GM23338 (cell line): ENCODE results near the gene UNC13A. TPM values are rescaled to one million over a fixed set of nuclear protein-coding genes. Genes with fewer than 3 reads are reported as not detected.

Experiments
- ATAC-seq: fragments of 200-7000 bp; cut with Tn5 transposase; 3 replicates; pipeline ENCODE4 v1.9.1; 2020
- DNase-seq: peaks from one replicate; pipeline ENCODE4 v3.0.0-alpha.2; 2015; ENCODE audit warnings: low spot score
- H2AFZ ChIP-seq: fragments of 200-600 bp; sonication (generic); 2 replicates; pipeline ENCODE4 v1.8.0; 2016; ENCODE audit warnings: antibody characterized with exemption, mild to moderate bottlenecking, moderate library complexity
- H3F3A ChIP-seq: fragments of 200-600 bp; sonication (generic); replicated peaks from 2 replicates; pipeline ENCODE4 v1.8.0; 2017; ENCODE audit warnings: antibody characterized with exemption, mixed run types, low read depth
- H3K27ac ChIP-seq: fragments of 200-600 bp; sonication (generic); 2 replicates; pipeline ENCODE4 v1.6.1; 2016; ENCODE audit warnings: low read depth
- H3K27me3 ChIP-seq: fragments of 200-600 bp; sonication (generic); 2 replicates; pipeline ENCODE4 v1.8.0; 2016; ENCODE audit warnings: mild to moderate bottlenecking, mixed run types, moderate library complexity; ENCODE audit not compliant: insufficient read depth
- H3K36me3 ChIP-seq: fragments of 200-600 bp; sonication (generic); 2 replicates; pipeline ENCODE4 v1.8.0; 2016; ENCODE audit warnings: mild to moderate bottlenecking; ENCODE audit not compliant: insufficient read depth
- H3K4me1 ChIP-seq: fragments of 200-600 bp; sonication (generic); 2 replicates; pipeline ENCODE4 v1.8.0; 2016; ENCODE audit warnings: mild to moderate bottlenecking, moderate library complexity; ENCODE audit not compliant: insufficient read depth
- H3K4me2 ChIP-seq: fragments of 200-600 bp; sonication (generic); 2 replicates; pipeline ENCODE4 v1.7.1; 2017; ENCODE audit warnings: mixed run types
- H3K4me3 ChIP-seq: fragments of 200-600 bp; sonication (generic); 2 replicates; pipeline ENCODE4 v1.6.1; 2016; ENCODE audit warnings: mixed run types
- H3K79me2 ChIP-seq: fragments of 200-600 bp; sonication (generic); replicated peaks from 2 replicates; pipeline ENCODE4 v1.8.0; 2017; ENCODE audit warnings: mild to moderate bottlenecking; ENCODE audit not compliant: insufficient read depth
- H3K9me2 ChIP-seq: fragments of 200-600 bp; sonication (generic); 2 replicates; pipeline ENCODE4 v1.8.0; 2017; ENCODE audit not compliant: insufficient read depth
- H4K20me1 ChIP-seq: fragments of 200-600 bp; sonication (generic); replicated peaks from 2 replicates; pipeline ENCODE4 v1.8.0; 2017; ENCODE audit warnings: mild to moderate bottlenecking; ENCODE audit not compliant: insufficient read depth
- H3K27ac Mint-ChIP-seq: 2 replicates; pipeline ENCODE4 v1.8.0; 2020; ENCODE audit warnings: inconsistent platforms, mild to moderate bottlenecking, moderate library complexity, mixed read lengths
- H3K27me3 Mint-ChIP-seq: 3 replicates; pipeline ENCODE4 v1.8.0; 2022; ENCODE audit warnings: low read depth, mild to moderate bottlenecking, moderate library complexity, mixed read lengths, inconsistent platforms; ENCODE audit not compliant: insufficient read depth, poor library complexity
- H3K36me3 Mint-ChIP-seq: 3 replicates; pipeline ENCODE4 v1.8.0; 2021; ENCODE audit warnings: low read depth, mild to moderate bottlenecking, inconsistent platforms, moderate library complexity, mixed read lengths
- H3K4me1 Mint-ChIP-seq: 3 replicates; pipeline ENCODE4 v1.8.0; 2020; ENCODE audit warnings: mild to moderate bottlenecking, inconsistent platforms, mixed read lengths
- H3K4me3 Mint-ChIP-seq: 3 replicates; pipeline ENCODE4 v1.8.0; 2021; ENCODE audit warnings: moderate library complexity, mild to moderate bottlenecking, inconsistent platforms, mixed read lengths
- H3K9me3 Mint-ChIP-seq: 3 replicates; pipeline ENCODE4 v1.8.0; 2020; ENCODE audit warnings: moderate library complexity, mild to moderate bottlenecking, inconsistent platforms, mixed read lengths
- CREB1 ChIP-seq: fragments of 250-450 bp; sonication (Bioruptor Pico); IDR thresholded peaks from 2 replicates; pipeline ENCODE4 v1.5.0; 2020; ENCODE audit warnings: low read depth, mild to moderate bottlenecking, moderate library complexity
- EZH2 ChIP-seq: fragments of 200-600 bp; sonication (generic); IDR thresholded peaks from one replicate; pipeline ENCODE4 v1.8.0; 2017; ENCODE audit warnings: antibody characterized with exemption, mild to moderate bottlenecking, low read depth; ENCODE audit not compliant: unreplicated experiment
- EZH2phosphoT487 ChIP-seq: fragments of 200-600 bp; sonication (generic); IDR thresholded peaks from one replicate; pipeline ENCODE4 v1.8.1; 2018; ENCODE audit warnings: antibody characterized with exemption; ENCODE audit not compliant: unreplicated experiment
- NANOG ChIP-seq: IDR thresholded peaks from 2 replicates; pipeline ENCODE4 v1.6.1; 2016; ENCODE audit warnings: antibody characterized with exemption, borderline replicate concordance
- POLR2AphosphoS5 ChIP-seq: IDR thresholded peaks from 2 replicates; pipeline ENCODE4 v1.6.1; 2016; ENCODE audit warnings: antibody characterized with exemption, low read depth
- STAT1 ChIP-seq: IDR thresholded peaks from one replicate; pipeline ENCODE4 v1.6.1; 2016; ENCODE audit warnings: antibody characterized with exemption; ENCODE audit not compliant: unreplicated experiment
- ZNF114 ChIP-seq: fragments of 250-450 bp; sonication (Bioruptor Pico); IDR thresholded peaks from 2 replicates; pipeline ENCODE4 v1.5.0; 2020; ENCODE audit warnings: mild to moderate bottlenecking, moderate library complexity
- polyA plus RNA-seq: library from polyadenylated mRNA; unstranded; fragments of >200 nt; fragmentation: Nextera tagmentation; extraction: Ambion mirVana; gene quantifications from 2 replicates; pipeline ENCODE4 v1.2.1, GENCODE V29; 2016
- total RNA-seq: library from RNA; depleted of rRNA; stranded (reverse); fragments of >200 nt; shearing (Covaris generic); gene quantifications from 2 replicates; pipeline ENCODE4 v1.2.3, GENCODE V29; 2014
- TF ChIP-seq, protein P1 (sequence below): IDR thresholded peaks from one replicate; pipeline ENCODE4 v1.6.1; 2018; ENCODE audit warnings: antibody characterized with exemption; ENCODE audit not compliant: unreplicated experiment

UNC13A gene
- total and polyA plus RNA-seq, 2 experiments from 2014 or later, result 9.5 to 30.4 TPM

DNA sequence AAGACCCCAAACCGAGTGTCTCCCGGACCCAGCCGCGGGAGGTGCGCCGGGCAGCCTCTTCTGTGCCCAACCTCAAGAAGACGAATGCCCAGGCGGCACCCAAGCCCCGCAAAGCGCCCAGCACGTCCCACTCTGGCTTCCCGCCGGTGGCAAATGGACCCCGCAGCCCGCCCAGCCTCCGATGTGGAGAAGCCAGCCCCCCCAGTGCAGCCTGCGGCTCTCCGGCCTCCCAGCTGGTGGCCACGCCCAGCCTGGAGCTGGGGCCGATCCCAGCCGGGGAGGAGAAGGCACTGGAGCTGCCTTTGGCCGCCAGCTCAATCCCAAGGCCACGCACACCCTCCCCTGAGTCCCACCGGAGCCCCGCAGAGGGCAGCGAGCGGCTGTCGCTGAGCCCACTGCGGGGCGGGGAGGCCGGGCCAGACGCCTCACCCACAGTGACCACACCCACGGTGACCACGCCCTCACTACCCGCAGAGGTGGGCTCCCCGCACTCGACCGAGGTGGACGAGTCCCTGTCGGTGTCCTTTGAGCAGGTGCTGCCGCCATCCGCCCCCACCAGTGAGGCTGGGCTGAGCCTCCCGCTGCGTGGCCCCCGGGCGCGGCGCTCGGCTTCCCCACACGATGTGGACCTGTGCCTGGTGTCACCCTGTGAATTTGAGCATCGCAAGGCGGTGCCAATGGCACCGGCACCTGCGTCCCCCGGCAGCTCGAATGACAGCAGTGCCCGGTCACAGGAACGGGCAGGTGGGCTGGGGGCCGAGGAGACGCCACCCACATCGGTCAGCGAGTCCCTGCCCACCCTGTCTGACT lies 39.0 kb upstream of the UNC13A start:
- H3K4me1 ChIP-seq, result no peaks in the 10 kb centered on the region
- H3F3A ChIP-seq, result no peaks in the 10 kb centered on the region
- H3K9me2 ChIP-seq, result no peaks in the 10 kb centered on the region
- H3K4me2 ChIP-seq, result no peak overlapping the region
- ATAC-seq, result no peak
- H3K27me3 Mint-ChIP-seq, result peaks cover 7% of the 10 kb centered on the region
- H3K4me3 Mint-ChIP-seq, result no peak overlapping the region
- H3K36me3 Mint-ChIP-seq, result peaks cover 65% of the 10 kb centered on the region
- no peak overlapping the region for H3K27ac ChIP-seq
- H3K79me2 ChIP-seq, result peaks cover 48% of the 10 kb centered on the region
- H4K20me1 ChIP-seq, result peaks cover 43% of the 10 kb centered on the region
- DNase-seq, result no peak
- no peak for TF ChIP-seq CREB1 (CRISPR knock-in tag)
- no peak for TF ChIP-seq STAT1
- TF ChIP-seq POLR2AphosphoS5, result no peak
- TF ChIP-seq, protein P1, sequence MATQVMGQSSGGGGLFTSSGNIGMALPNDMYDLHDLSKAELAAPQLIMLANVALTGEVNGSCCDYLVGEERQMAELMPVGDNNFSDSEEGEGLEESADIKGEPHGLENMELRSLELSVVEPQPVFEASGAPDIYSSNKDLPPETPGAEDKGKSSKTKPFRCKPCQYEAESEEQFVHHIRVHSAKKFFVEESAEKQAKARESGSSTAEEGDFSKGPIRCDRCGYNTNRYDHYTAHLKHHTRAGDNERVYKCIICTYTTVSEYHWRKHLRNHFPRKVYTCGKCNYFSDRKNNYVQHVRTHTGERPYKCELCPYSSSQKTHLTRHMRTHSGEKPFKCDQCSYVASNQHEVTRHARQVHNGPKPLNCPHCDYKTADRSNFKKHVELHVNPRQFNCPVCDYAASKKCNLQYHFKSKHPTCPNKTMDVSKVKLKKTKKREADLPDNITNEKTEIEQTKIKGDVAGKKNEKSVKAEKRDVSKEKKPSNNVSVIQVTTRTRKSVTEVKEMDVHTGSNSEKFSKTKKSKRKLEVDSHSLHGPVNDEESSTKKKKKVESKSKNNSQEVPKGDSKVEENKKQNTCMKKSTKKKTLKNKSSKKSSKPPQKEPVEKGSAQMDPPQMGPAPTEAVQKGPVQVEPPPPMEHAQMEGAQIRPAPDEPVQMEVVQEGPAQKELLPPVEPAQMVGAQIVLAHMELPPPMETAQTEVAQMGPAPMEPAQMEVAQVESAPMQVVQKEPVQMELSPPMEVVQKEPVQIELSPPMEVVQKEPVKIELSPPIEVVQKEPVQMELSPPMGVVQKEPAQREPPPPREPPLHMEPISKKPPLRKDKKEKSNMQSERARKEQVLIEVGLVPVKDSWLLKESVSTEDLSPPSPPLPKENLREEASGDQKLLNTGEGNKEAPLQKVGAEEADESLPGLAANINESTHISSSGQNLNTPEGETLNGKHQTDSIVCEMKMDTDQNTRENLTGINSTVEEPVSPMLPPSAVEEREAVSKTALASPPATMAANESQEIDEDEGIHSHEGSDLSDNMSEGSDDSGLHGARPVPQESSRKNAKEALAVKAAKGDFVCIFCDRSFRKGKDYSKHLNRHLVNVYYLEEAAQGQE, result no peak
- TF ChIP-seq EZH2phosphoT487, result no peak
- TF ChIP-seq ZNF114, result no peak
- no peak for TF ChIP-seq NANOG
- no peak for TF ChIP-seq EZH2
- no peak overlapping the region for H2AFZ ChIP-seq
- peaks cover 29% of the 10 kb centered on the region for H3K36me3 ChIP-seq
- H3K9me3 Mint-ChIP-seq, result no peaks in the 10 kb centered on the region; the same call in 2 of the 3 replicates
- H3K27ac Mint-ChIP-seq, result no peak overlapping the region
- H3K4me3 ChIP-seq, result no peak overlapping the region
- no peaks in the 10 kb centered on the region for H3K4me1 Mint-ChIP-seq
- no peaks in the 10 kb centered on the region for H3K27me3 ChIP-seq

DNA sequence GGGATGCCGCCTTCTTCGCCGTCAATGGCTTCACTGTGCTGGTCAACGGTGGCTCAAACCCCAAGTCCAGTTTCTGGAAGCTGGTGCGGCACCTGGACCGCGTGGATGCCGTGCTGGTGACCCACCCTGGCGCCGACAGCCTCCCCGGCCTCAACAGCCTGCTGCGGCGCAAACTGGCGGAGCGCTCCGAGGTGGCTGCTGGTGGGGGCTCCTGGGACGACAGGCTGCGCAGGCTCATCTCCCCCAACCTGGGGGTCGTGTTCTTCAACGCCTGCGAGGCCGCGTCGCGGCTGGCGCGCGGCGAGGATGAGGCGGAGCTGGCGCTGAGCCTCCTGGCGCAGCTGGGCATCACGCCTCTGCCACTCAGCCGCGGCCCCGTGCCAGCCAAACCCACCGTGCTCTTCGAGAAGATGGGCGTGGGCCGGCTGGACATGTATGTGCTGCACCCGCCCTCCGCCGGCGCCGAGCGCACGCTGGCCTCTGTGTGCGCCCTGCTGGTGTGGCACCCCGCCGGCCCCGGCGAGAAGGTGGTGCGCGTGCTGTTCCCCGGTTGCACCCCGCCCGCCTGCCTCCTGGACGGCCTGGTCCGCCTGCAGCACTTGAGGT lies 38.1 kb upstream of the UNC13A start:
- Histone ChIP-seq H3K79me2 (peaks cover 48% of the 10 kb centered on the region), H3K27ac (no peak overlapping the region), H3K36me3 (peaks cover 23% of the 10 kb centered on the region), H3K4me1 (no peaks in the 10 kb centered on the region), H3K9me2 (no peaks in the 10 kb centered on the region), H3K27me3 (no peaks in the 10 kb centered on the region), H2AFZ (no peak overlapping the region), H3F3A (no peaks in the 10 kb centered on the region), H3K4me3 (no peak overlapping the region), H4K20me1 (peaks cover 37% of the 10 kb centered on the region), H3K4me2 (no peak overlapping the region)
- no peak overlapping the region for H3K27ac Mint-ChIP-seq
- peaks cover 4% of the 10 kb centered on the region; the same call in 2 of the 3 replicates for H3K4me1 Mint-ChIP-seq
- DNase-seq (no peak), ATAC-seq (no peak)
- peaks cover 62% of the 10 kb centered on the region for H3K36me3 Mint-ChIP-seq
- no peaks in the 10 kb centered on the region for H3K9me3 Mint-ChIP-seq
- no peak for TF ChIP-seq CREB1 (CRISPR knock-in tag)
- TF ChIP-seq EZH2, result no peak
- no peak for TF ChIP-seq ZNF114
- H3K27me3 Mint-ChIP-seq, result peaks cover 7% of the 10 kb centered on the region
- H3K4me3 Mint-ChIP-seq, result no peak overlapping the region
